Left lung (tissue), 10 donors: ENCODE results near the gene TMA7. TPM values are rescaled to one million over a fixed set of nuclear protein-coding genes. Genes with fewer than 3 reads are reported as not detected.

Experiments used
- ATAC-seq: fragments of 200-7000 bp; cut with Tn5 transposase; one replicate; pipeline ENCODE4 v1.9.1; 2020; ENCODE audit warnings: moderate library complexity
- DNase-seq, 4 donors: peaks; one replicate each; pipeline ENCODE4 v3.0.0-alpha.2; 2013 to 2020
- H3K27ac ChIP-seq, 2 donors: fragments of 200-600 bp; sonication (generic) in 1 of 2; one replicate each; pipeline versions ENCODE4 v1.5.0 to v1.8.0; 2020 to 2021
- H3K27me3 ChIP-seq, 2 donors: fragments of 200-600 bp; sonication (generic) in 1 of 2; one replicate each; pipeline versions ENCODE4 v1.5.0 to v1.8.0; 2020 to 2021
- H3K36me3 ChIP-seq, 2 donors: fragments of 200-600 bp; sonication (generic) in 1 of 2; one replicate each; pipeline versions ENCODE4 v1.5.0 to v1.8.0; 2020 to 2021
- H3K4me1 ChIP-seq, 2 donors: fragments of 200-600 bp; one replicate each; pipeline ENCODE4 v1.8.0; 2021
- H3K4me3 ChIP-seq, 2 donors: fragments of 200-600 bp; sonication (generic) in 1 of 2; one replicate each; pipeline versions ENCODE4 v1.5.0 to v1.8.0; 2020 to 2021; ENCODE audit warnings: mild to moderate bottlenecking in 1 of 2
- H3K9me3 ChIP-seq, 2 donors: fragments of 200-600 bp; sonication (generic) in 1 of 2; one replicate each; pipeline versions ENCODE4 v1.5.0 to v1.8.0; 2020 to 2021
- CTCF ChIP-seq, 2 donors: fragments of 200-600 bp; sonication (generic) in 1 of 2; IDR thresholded peaks; one replicate each; pipeline versions ENCODE4 v1.5.0 to v1.8.0; 2021; ENCODE audit warnings: antibody characterized with exemption in 2 of 2
- intact Hi-C, 2 donors: fragments of 100-400 bp; cut with DNase I; formaldehyde crosslinking; loops; one replicate each; pipeline versions ENCODE4 v1.11.2 to v1.14.2; 2022
- polyA plus RNA-seq, 6 donors: library from polyadenylated mRNA; unstranded; fragments of 120-200 nt; gene quantifications; one replicate each; pipeline ENCODE4 v1.2.1, GENCODE V29; 2013; ENCODE audit not compliant: insufficient read length in 6 of 6
- total RNA-seq, 2 donors: library from RNA; stranded (reverse); fragmentation: NEBNext Ultra II Directional; extraction: Animal tissue kit (Norgen Biotek cat#: 25700); gene quantifications; one replicate each; pipeline ENCODE4 v1.2.1, GENCODE V29; 2021
- donor health status: DM: no; HTN: yes; CAD: no.
- donor health status: DM: no; HTN: no; CAD: no.

TMA7 gene
- total and polyA plus RNA-seq, 8 donors, result 174 to 288 (median 253) TPM

GRCh38 chr3:48422681-48423080 lies 17.4 kb upstream of the TMA7 start:
- Histone ChIP-seq H3K4me3 (no peak overlapping the region), H3K27me3 (no peaks in the 10 kb centered on the region), H3K36me3 (peaks cover 0 to 30% of the 10 kb centered on the region in 2 donors), H3K4me1 (peaks cover 23 to 25% of the 10 kb centered on the region in 2 donors), H3K9me3 (no peaks in the 10 kb centered on the region), H3K27ac (no peak overlapping the region)
- TF ChIP-seq CTCF (IDR thresholded peaks at IDR 0.05), result no peak
- ATAC-seq (no peak), DNase-seq (peak in 1 of 4 donors; percentile 38)
- intact Hi-C loops, result no loop called here

- no peak for TF ChIP-seq CTCF (IDR thresholded peaks at IDR 0.05)
- Histone ChIP-seq H3K27ac (no peak overlapping the region), H3K27me3 (peaks cover 0 to 5% of the 10 kb centered on the region in 2 donors), H3K9me3 (no peaks in the 10 kb centered on the region), H3K4me3 (no peak overlapping the region), H3K36me3 (peaks cover 0 to 23% of the 10 kb centered on the region in 2 donors), H3K4me1 (peaks cover 27 to 32% of the 10 kb centered on the region in 2 donors)
- intact Hi-C loops, result no loop called here
- DNase-seq (no peak), ATAC-seq (no peak)
Measured at GRCh38 chr3:48423241-48423882, 16.7 kb upstream of the TMA7 start.

- intact Hi-C loops, result no loop called here
- TF ChIP-seq CTCF (IDR thresholded peaks at IDR 0.05), result no peak
- Histone ChIP-seq H3K36me3 (peaks cover 0 to 16% of the 10 kb centered on the region in 2 donors), H3K4me3 (no peak overlapping the region), H3K4me1 (peaks cover 27 to 38% of the 10 kb centered on the region in 2 donors), H3K9me3 (no peaks in the 10 kb centered on the region), H3K27me3 (peaks cover 0 to 13% of the 10 kb centered on the region in 2 donors), H3K27ac (no peak overlapping the region)
- DNase-seq (peak in 1 of 4 donors; percentile 71), ATAC-seq (no peak)
Measured at GRCh38 chr3:48423883-48424695, 16.0 kb upstream of the TMA7 start.

GRCh38 chr3:48425281-48425812 lies 14.7 kb upstream of the TMA7 start:
- peak in 2 of 4 donors; percentile 34 to 65 for DNase-seq
- H3K4me3 ChIP-seq, result no peak overlapping the region
- TF ChIP-seq CTCF (IDR thresholded peaks at IDR 0.05), result no peak

GRCh38 chr3:48426401-48426909 lies 13.6 kb upstream of the TMA7 start:
- ATAC-seq (no peak), DNase-seq (no peak)
- no peak for TF ChIP-seq CTCF (IDR thresholded peaks at IDR 0.05)
- Histone ChIP-seq H3K36me3 (peaks cover 0 to 5% of the 10 kb centered on the region in 2 donors), H3K27ac (peak overlapping the region in 1 of 2 donors; percentile 10), H3K4me3 (peak overlapping the region in 1 of 2 donors; percentile 67), H3K27me3 (peaks cover 0 to 14% of the 10 kb centered on the region in 2 donors), H3K9me3 (no peaks in the 10 kb centered on the region), H3K4me1 (peaks cover 27 to 50% of the 10 kb centered on the region in 2 donors)
- intact Hi-C loops, result no loop called here

More at GRCh38 chr3:48425281-48425812, 14.7 kb upstream of the TMA7 start:
- H3K27me3 ChIP-seq, result peaks cover 0 to 14% of the 10 kb centered on the region in 2 donors
- no peaks in the 10 kb centered on the region for H3K9me3 ChIP-seq
- H3K4me1 ChIP-seq, result peaks cover 27 to 45% of the 10 kb centered on the region in 2 donors
- ATAC-seq, result no peak
- no peak overlapping the region for H3K27ac ChIP-seq
- intact Hi-C loops, result no loop called here
- peaks cover 0 to 7% of the 10 kb centered on the region in 2 donors for H3K36me3 ChIP-seq
